Measurements from ENCODE around the gene C2orf68. TPM values are rescaled to one million over a fixed set of nuclear protein-coding genes. Genes with fewer than 3 reads are reported as not detected.

C2orf68 gene
- total and polyA plus RNA-seq, 2 of the 13 experiments (the other 11 are each of a cell fraction or from before 2014, with no cell fraction given), result 47.1 to 77.4 TPM

DNA sequence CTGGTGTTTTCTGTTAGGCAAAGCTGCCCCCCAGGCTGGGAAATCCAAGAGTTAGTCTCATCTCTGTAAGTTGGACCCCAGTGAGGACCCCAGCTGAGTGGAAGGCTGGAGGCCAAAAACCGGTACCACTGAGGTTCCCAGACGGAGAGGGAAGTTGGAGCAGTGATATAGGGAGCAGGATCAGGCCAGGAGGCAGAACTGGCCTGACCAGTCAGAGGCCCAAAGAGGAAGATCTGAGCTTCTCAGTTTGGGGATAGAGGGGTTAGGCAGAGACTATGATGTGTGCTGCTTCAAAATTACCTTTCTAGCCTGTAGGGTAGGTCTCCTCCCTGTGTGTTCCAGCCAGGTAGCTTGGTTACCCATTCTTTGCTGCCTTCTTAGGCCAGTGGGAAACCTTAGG lies 20.9 kb downstream of the C2orf68 start:
- TF ChIP-seq, protein P1, sequence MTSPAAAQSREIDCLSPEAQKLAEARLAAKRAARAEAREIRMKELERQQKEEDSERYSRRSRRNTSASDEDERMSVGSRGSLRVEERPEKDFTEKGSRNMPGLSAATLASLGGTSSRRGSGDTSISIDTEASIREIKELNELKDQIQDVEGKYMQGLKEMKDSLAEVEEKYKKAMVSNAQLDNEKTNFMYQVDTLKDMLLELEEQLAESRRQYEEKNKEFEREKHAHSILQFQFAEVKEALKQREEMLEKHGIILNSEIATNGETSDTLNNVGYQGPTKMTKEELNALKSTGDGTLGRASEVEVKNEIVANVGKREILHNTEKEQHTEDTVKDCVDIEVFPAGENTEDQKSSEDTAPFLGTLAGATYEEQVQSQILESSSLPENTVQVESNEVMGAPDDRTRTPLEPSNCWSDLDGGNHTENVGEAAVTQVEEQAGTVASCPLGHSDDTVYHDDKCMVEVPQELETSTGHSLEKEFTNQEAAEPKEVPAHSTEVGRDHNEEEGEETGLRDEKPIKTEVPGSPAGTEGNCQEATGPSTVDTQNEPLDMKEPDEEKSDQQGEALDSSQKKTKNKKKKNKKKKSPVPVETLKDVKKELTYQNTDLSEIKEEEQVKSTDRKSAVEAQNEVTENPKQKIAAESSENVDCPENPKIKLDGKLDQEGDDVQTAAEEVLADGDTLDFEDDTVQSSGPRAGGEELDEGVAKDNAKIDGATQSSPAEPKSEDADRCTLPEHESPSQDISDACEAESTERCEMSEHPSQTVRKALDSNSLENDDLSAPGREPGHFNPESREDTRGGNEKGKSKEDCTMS (CRISPR knock-in tag; conservative IDR thresholded peaks at IDR 0.05), result no peak
- TF ChIP-seq ATF7 (IDR thresholded peaks at IDR 0.05) (no peak), ATF7 (CRISPR knock-in tag; IDR thresholded peaks at IDR 0.05) (no peak), HNRNPL (IDR thresholded peaks at IDR 0.05; ENCODE audit: low read depth, low read length) (no peak), PPARG (CRISPR knock-in tag; conservative IDR thresholded peaks at IDR 0.05) (no peak), ZNF772 (CRISPR knock-in tag; IDR thresholded peaks at IDR 0.05) (no peak), KMT2A (CRISPR knock-in tag; IDR thresholded peaks at IDR 0.05) (no peak)
- POLR2A ChIA-PET, result interaction anchor here (1.4 to 25.9 kb wide), 6 partner anchors 12 to 52 kb away, joined by 3 to 795 read pairs (median 13); partner anchors contain the start of genes C2orf68, GGCX, MAT2A and RNF181
- Histone ChIP-seq H3K79me2 (ENCODE audit: insufficient read depth, low read length) (peaks cover 4% of the 10 kb centered on the region), H4K20me1 (ENCODE audit: insufficient read depth, low read length) (no peaks in the 10 kb centered on the region), H3K4me1 (ENCODE audit: insufficient read depth, low read length) (peaks cover 88% of the 10 kb centered on the region), H3K27me3 (ENCODE audit: control insufficient read depth in 1 of 2, insufficient read depth in 2 of 2, low read length in 2 of 2) (no peaks in the 10 kb centered on the region; a peak in 1 of 5 replicates), H2AFZ (ENCODE audit: low read length) (no peak overlapping the region), H3K4me3 (replicated peaks in 1 of 3; ENCODE audit: insufficient read depth in 1 of 3, low read depth in 2 of 3, low read length in 3 of 3) (no peak overlapping the region), H3K4me2 (ENCODE audit: low read depth, low read length) (peak overlapping the region; percentile 4; the same call in 1 of the 2 replicates), H3K36me3 (replicated peaks in 1 of 2; ENCODE audit: control insufficient read depth in 1 of 2, insufficient read depth in 2 of 2, low read length in 2 of 2) (no peaks in the 10 kb centered on the region), H3K27ac (ENCODE audit: extremely low read length, insufficient read depth, low read length) (no peak overlapping the region), H3K9me3 (ENCODE audit: low read length) (no peaks in the 10 kb centered on the region), H3K9ac (ENCODE audit: insufficient read depth, low read depth, low read length) (0 out of 2 replicates have a peak overlapping the region, but pooled peaks have one; percentile 18)
- no TSS peak for BruUV-seq (replicated peaks)
- intact Hi-C loops (cut with micrococcal nuclease; ENCODE audit: unreplicated experiment), result no loop called here
- CTCF ChIA-PET (ENCODE audit: low intra/inter-chr PET ratio, low total read pairs), result no interaction called here
- ATAC-seq (no peak), FAIRE-seq (no peak), DNase-seq (ENCODE audit: low spot score) (no peak)
- WGBS (ENCODE audit: low lambda C conversion rate), result 83% methylated on average over 2 of the region's 2 CpGs
- in situ Hi-C loops (cut with HindIII; ENCODE audit: extremely low pct_ligation_motif_present, low pct_unique_long_range_greater_than_20kb), result no loop called here
